OCI-LY1 (cell line): ENCODE results near the gene MTHFD1L.

ENCODE experiments used
- EZH2 ChIP-seq: fragments of 200-600 bp; sonication (generic), shearing (Covaris generic); IDR thresholded peaks from 2 replicates; pipeline ENCODE4 v1.8.0; 2017; ENCODE audit warnings: borderline replicate concordance, mixed run types, mild to moderate bottlenecking, antibody characterized with exemption, low read length, moderate library complexity, mixed read lengths
- TF ChIP-seq, protein P1 (sequence below): fragments of 200-600 bp; sonication (generic), shearing (Covaris generic); IDR thresholded peaks from 2 replicates; pipeline ENCODE4 v1.5.1; 2017; ENCODE audit warnings: mild to moderate bottlenecking, antibody characterized with exemption, low read length, moderate library complexity, mixed read lengths

DNA sequence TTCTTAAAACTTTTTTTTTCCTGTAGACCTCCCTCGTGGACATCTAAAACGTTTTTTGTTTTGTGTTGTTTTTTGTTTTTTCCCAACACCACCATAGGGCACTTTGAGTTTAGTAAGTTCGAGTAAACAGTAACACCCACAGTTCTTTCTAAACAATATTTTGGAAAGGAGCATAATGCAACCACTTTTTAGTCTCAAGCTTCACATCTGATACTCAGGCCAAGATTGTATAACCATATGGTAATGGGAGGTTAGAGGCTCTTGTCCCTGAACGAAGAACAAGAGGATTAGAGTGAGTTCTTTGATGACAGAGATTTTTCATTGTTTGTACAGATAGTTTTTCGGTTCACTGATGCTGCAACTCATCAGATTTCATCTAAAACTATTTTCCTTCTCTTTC, 144.6 kb downstream of the MTHFD1L start:
- TF ChIP-seq, protein P1, sequence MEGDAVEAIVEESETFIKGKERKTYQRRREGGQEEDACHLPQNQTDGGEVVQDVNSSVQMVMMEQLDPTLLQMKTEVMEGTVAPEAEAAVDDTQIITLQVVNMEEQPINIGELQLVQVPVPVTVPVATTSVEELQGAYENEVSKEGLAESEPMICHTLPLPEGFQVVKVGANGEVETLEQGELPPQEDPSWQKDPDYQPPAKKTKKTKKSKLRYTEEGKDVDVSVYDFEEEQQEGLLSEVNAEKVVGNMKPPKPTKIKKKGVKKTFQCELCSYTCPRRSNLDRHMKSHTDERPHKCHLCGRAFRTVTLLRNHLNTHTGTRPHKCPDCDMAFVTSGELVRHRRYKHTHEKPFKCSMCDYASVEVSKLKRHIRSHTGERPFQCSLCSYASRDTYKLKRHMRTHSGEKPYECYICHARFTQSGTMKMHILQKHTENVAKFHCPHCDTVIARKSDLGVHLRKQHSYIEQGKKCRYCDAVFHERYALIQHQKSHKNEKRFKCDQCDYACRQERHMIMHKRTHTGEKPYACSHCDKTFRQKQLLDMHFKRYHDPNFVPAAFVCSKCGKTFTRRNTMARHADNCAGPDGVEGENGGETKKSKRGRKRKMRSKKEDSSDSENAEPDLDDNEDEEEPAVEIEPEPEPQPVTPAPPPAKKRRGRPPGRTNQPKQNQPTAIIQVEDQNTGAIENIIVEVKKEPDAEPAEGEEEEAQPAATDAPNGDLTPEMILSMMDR: no peak
- no peak for TF ChIP-seq EZH2
